Measurements from ENCODE around the gene CHN1.

- TF ChIP-seq CTCF (IDR thresholded peaks at IDR 0.05 in 4 of 5, conservative IDR thresholded peaks at IDR 0.05 in 1 of 5): no peak
- no peak for TF ChIP-seq POLR2A (IDR thresholded peaks at IDR 0.05)
Measured at GRCh38 chr2:174759381-174760065, 245.7 kb downstream of the CHN1 start.

All from gastrocnemius medialis (tissue), 4 donors.